Upper lobe of left lung (tissue), 4 donors: ENCODE results near the gene MESD.

Experiments used
- EP300 ChIP-seq, 4 donors: sonication (generic); formaldehyde crosslinking; IDR thresholded peaks; one replicate each; pipeline ENCODE4 v1.5.1; 2017; ENCODE audit warnings: antibody characterized with exemption in 4 of 4, control low read depth in 2 of 4
- POLR2A ChIP-seq, 4 donors: fragments of 450-650 bp; IDR thresholded peaks; one replicate each; pipeline ENCODE4 v1.5.1; 2016 to 2017; ENCODE audit warnings: antibody characterized with exemption in 4 of 4, mild to moderate bottlenecking in 2 of 4
- POLR2AphosphoS5 ChIP-seq, 2 donors: sonication (generic); formaldehyde crosslinking; IDR thresholded peaks; one replicate each; pipeline ENCODE4 v1.5.1; 2017; ENCODE audit warnings: antibody characterized with exemption in 2 of 2
- TF ChIP-seq, protein P1 (sequence below), 6 experiments: fragments of 450-650 bp in 4 of 6; fragments of 200-600 bp in 2 of 6; sonication (generic) in 2 of 6; IDR thresholded peaks; one replicate each; pipeline ENCODE4 v1.5.1; 2016 to 2019; ENCODE audit warnings: antibody characterized with exemption in 6 of 6

DNA sequence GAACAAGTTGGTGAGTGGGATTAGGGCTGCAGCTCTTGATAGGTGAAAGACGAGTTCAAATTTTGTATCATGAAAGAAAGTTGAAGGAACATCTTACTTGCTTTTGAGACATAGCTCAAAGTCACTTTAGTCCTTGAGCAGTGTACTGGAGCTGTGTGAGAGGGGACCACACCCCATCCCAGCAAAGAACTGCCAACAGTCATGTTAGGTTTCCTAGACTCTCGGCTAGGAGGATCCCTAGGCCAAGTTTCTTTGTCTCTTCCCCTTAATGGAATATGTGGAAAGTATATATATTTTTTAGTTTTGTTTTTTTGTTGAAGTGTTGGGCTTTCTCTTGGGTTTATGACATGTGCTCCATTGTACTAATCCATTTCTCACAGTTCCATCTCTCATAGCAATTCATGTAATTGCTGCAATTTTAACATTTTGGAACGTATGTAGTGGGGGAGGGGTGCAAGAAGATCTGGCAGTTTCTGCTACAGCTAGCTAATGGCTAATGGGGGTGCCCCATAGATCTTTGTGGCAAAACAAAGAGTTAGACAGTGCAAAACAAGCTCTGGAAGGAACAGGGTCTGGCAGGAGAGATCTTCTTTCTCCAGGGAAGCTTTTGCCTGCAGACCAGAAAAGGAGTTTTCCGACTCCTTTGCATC lies 36.2 kb upstream of the MESD start:
- TF ChIP-seq, protein P1, sequence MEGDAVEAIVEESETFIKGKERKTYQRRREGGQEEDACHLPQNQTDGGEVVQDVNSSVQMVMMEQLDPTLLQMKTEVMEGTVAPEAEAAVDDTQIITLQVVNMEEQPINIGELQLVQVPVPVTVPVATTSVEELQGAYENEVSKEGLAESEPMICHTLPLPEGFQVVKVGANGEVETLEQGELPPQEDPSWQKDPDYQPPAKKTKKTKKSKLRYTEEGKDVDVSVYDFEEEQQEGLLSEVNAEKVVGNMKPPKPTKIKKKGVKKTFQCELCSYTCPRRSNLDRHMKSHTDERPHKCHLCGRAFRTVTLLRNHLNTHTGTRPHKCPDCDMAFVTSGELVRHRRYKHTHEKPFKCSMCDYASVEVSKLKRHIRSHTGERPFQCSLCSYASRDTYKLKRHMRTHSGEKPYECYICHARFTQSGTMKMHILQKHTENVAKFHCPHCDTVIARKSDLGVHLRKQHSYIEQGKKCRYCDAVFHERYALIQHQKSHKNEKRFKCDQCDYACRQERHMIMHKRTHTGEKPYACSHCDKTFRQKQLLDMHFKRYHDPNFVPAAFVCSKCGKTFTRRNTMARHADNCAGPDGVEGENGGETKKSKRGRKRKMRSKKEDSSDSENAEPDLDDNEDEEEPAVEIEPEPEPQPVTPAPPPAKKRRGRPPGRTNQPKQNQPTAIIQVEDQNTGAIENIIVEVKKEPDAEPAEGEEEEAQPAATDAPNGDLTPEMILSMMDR (IDR thresholded peaks at IDR 0.05): no peak
- no peak for TF ChIP-seq POLR2AphosphoS5 (IDR thresholded peaks at IDR 0.05)
- no peak for TF ChIP-seq EP300 (IDR thresholded peaks at IDR 0.05)
- no peak for TF ChIP-seq POLR2A (IDR thresholded peaks at IDR 0.05)
